Right lobe of liver (tissue), 6 donors: ENCODE measurements around the gene PCGF1. TPM values are rescaled to one million over a fixed set of nuclear protein-coding genes. Genes with fewer than 3 reads are reported as not detected.

ENCODE experiments used
- ATAC-seq, 4 donors: fragments of 200-7000 bp; cut with Tn5 transposase; one replicate each; pipeline ENCODE4 v1.9.1; 2020; ENCODE audit warnings: mild to moderate bottlenecking in 4 of 4, moderate library complexity in 4 of 4
- DNase-seq, 3 donors: peaks; one replicate each; pipeline ENCODE4 v3.0.0-alpha.2; 2020
- H3K27ac ChIP-seq, 3 donors: fragments of 200-600 bp; one replicate each; pipeline ENCODE4 v1.8.0; 2022
- H3K27me3 ChIP-seq, 2 donors: fragments of 200-600 bp; one replicate each; pipeline ENCODE4 v1.8.0; 2022
- H3K36me3 ChIP-seq, 4 donors: fragments of 200-600 bp; sonication (generic) in 1 of 4; one replicate each; pipeline versions ENCODE4 v1.5.1 to v1.8.0; 2017 to 2022; ENCODE audit warnings: control low read depth in 1 of 4
- H3K4me1 ChIP-seq, 4 donors: fragments of 200-600 bp; sonication (generic) in 1 of 4; one replicate each; pipeline versions ENCODE4 v1.5.1 to v1.8.0; 2017 to 2022; ENCODE audit warnings: control low read depth in 1 of 4
- H3K4me3 ChIP-seq, 3 donors: fragments of 200-600 bp; one replicate each; pipeline ENCODE4 v1.8.0; 2022
- H3K9me3 ChIP-seq, 4 donors: fragments of 200-600 bp; sonication (generic) in 1 of 4; one replicate each; pipeline versions ENCODE4 v1.5.1 to v1.8.0; 2017 to 2022; ENCODE audit warnings: control low read depth in 1 of 4
- CTCF ChIP-seq, 4 donors: fragments of 200-600 bp in 3 of 4; fragments of 450-650 bp in 1 of 4; IDR thresholded peaks; one replicate each; pipeline versions ENCODE4 v1.5.1 to v1.8.0; 2016 to 2022; ENCODE audit warnings: antibody characterized with exemption in 4 of 4, mild to moderate bottlenecking in 2 of 4
- POLR2A ChIP-seq: fragments of 450-650 bp; IDR thresholded peaks from one replicate; pipeline ENCODE4 v1.6.1; 2017; ENCODE audit warnings: antibody characterized with exemption, mild to moderate bottlenecking
- WGBS: methylation state at CpG from one replicate; pipeline ENCODE4 v1.1.6; 2018; ENCODE audit warnings: low coverage, low lambda C conversion rate; ENCODE audit not compliant: insufficient coverage; ENCODE audit errors: missing lambda C conversion rate; 5-methylcytosine and 5-hydroxymethylcytosine counted together
- intact Hi-C, 2 donors: fragments of 100-400 bp; cut with DNase I; formaldehyde crosslinking; loops; one replicate each; pipeline versions ENCODE4 v1.11.2 to v1.14.1; 2022
- long read RNA-seq: library from polyadenylated mRNA; unstranded; transcript quantifications from one replicate; pipeline ENCODE4 v2.0.0, GENCODE V29; 2019
- total RNA-seq, 6 experiments: library from RNA; depleted of rRNA in 2 of 6; stranded (reverse); fragments of >200 nt in 2 of 6; fragmentation: NEBNext Ultra II Directional in 3 of 6; extraction: Animal tissue kit (Norgen Biotek cat#: 25700) in 3 of 6; gene quantifications; one replicate each; pipeline versions ENCODE4 v1.1.0 to v1.2.4, GENCODE V29; 2016 to 2023
- donor health status: DM: no; HTN: yes; CAD: no.
- donor health status: DM: no; HTN: no; CAD: no.
- donor health status: DM: no; HTN: no; CAD: no.
- donor health status: DM: no; HTN: yes; CAD: no.
- donor health status: DM: no; HTN: yes; CAD: no.

PCGF1 gene
- 10 to 100 TPM in 5 of 6 experiments, 1 to 10 TPM in 1; 9.6 to 17.5 (median 13.3) TPM for total RNA-seq
- long read RNA-seq, partial matches to known transcripts: 0 of 1 reads
- long read RNA-seq, other reads (novel, unspliced or antisense): 0 of 1 reads

GRCh38 chr2:74507145-74507925 lies at the start of gene PCGF1:
PCGF1 (minus strand) TSS chr2:74507695; CDS start chr2:74507668, 27 bp downstream.
- Histone ChIP-seq H3K4me1 (peaks cover 0 to 31% (median 12%) of the 10 kb centered on the region in 4 donors), H3K4me3 (peak within 1 kb of the TSS; percentile 76 to 95 (median 78)), H3K9me3 (no peaks in the 10 kb centered on the region), H3K36me3 (no peaks in the 10 kb centered on the region), H3K27ac (peak within 1 kb of the TSS; percentile 92 to 96 (median 94)), H3K27me3 (no peaks in the 10 kb centered on the region)
- ATAC-seq: peak; percentile 87 to 93 (median 88)
- DNase-seq: peak; percentile 99 to 100 (median 99)
- intact Hi-C loops: no loop called here
- 0% methylated on average over 27 of the region's 56 CpGs for WGBS
- TF ChIP-seq CTCF (IDR thresholded peaks at IDR 0.05) (peak in 1 of 4 donors; percentile 19), POLR2A (peak; percentile 45)

- TF ChIP-seq CTCF (IDR thresholded peaks at IDR 0.05): no peak
- no peak for TF ChIP-seq POLR2A
- Histone ChIP-seq H3K4me1 (no peaks in the 10 kb centered on the region), H3K4me3 (no peak overlapping the region), H3K36me3 (no peaks in the 10 kb centered on the region), H3K9me3 (no peaks in the 10 kb centered on the region), H3K27me3 (no peaks in the 10 kb centered on the region), H3K27ac (no peak overlapping the region)
- ATAC-seq: no peak
- no peak for DNase-seq
- intact Hi-C loops: no loop called here
- WGBS: 83% methylated on average over 1 of the region's 6 CpGs
Measured at GRCh38 chr2:74556831-74557370, 49.4 kb upstream of the PCGF1 start.

GRCh38 chr2:74556159-74556558 lies 48.7 kb upstream of the PCGF1 start:
- intact Hi-C loops: no loop called here
- no peak for TF ChIP-seq CTCF (IDR thresholded peaks at IDR 0.05)
- TF ChIP-seq POLR2A: no peak
- Histone ChIP-seq H3K27ac (peak overlapping the region in 1 of 3 donors; percentile 43), H3K9me3 (no peaks in the 10 kb centered on the region), H3K27me3 (no peaks in the 10 kb centered on the region), H3K36me3 (no peaks in the 10 kb centered on the region), H3K4me1 (no peaks in the 10 kb centered on the region), H3K4me3 (no peak overlapping the region)
- no peak for DNase-seq
- WGBS: 74% methylated on average over 6 of the region's 14 CpGs
- no peak for ATAC-seq

- peak in 3 of 4 donors; percentile 5 to 22 (median 22) for ATAC-seq
- no peaks in the 10 kb centered on the region for H3K36me3 ChIP-seq
- TF ChIP-seq POLR2A: no peak
- TF ChIP-seq CTCF (IDR thresholded peaks at IDR 0.05): no peak
- intact Hi-C loops: no loop called here
- no peaks in the 10 kb centered on the region for H3K4me1 ChIP-seq
- DNase-seq: peak in 2 of 3 donors; percentile 54 to 58
- WGBS: 75% methylated on average over 3 of the region's 17 CpGs
- peak overlapping the region; percentile 59 to 78 (median 68) for H3K4me3 ChIP-seq
- peak overlapping the region in 2 of 3 donors; percentile 63 to 77 for H3K27ac ChIP-seq
- no peaks in the 10 kb centered on the region for H3K9me3 ChIP-seq
- H3K27me3 ChIP-seq: no peaks in the 10 kb centered on the region
Measured at GRCh38 chr2:74555610-74556103, 48.2 kb upstream of the PCGF1 start.
